ENCODE data around the gene MGAT3. TPM values are rescaled to one million over a fixed set of nuclear protein-coding genes. Genes with fewer than 3 reads are reported as not detected.

Gene MGAT3
- total RNA-seq, 1 experiment from 2014 or later = not detected

GRCh38 chr22:39528681-39529486 is 72.1 kb downstream of the MGAT3 start:
- peak; percentile 69 for DNase-seq (ENCODE audit: low read depth)

- DNase-seq (ENCODE audit: low read depth) = no peak
These were observed 72.7 kb downstream of the MGAT3 start for GRCh38 chr22:39529487-39529851.

DNA sequence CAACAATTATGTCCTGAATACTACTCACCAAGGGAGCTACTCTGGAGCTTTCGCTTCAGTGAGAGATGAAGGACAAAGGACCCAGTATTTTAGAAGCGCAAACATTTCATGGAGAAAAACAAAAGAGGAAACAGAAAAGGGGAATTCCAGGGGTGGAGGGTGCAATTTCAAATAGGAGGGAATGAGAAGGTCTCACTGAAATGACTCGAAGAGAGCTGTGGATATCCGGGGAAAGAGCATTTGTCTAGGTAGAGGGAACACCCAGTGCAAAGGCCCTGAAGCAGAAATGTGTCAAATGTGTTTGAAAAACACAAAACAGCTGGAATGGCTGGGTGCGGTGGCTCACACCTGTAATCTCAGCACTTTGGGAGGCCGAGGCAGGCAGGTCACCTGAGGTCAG is 73.3 kb downstream of the MGAT3 start:
- DNase-seq (ENCODE audit: low read depth) = no peak

GRCh38 chr22:39530692-39531331 is 74.0 kb downstream of the MGAT3 start:
- DNase-seq (ENCODE audit: low read depth) = peak; percentile 33

- DNase-seq (ENCODE audit: low read depth) = peak; percentile 98
These were observed 75.6 kb downstream of the MGAT3 start, which contains the start of gene RPS19BP1 for GRCh38 chr22:39532215-39533073. RPS19BP1 (minus strand) TSS chr22:39532748; CDS start chr22:39532738, 10 bp downstream.

DNA sequence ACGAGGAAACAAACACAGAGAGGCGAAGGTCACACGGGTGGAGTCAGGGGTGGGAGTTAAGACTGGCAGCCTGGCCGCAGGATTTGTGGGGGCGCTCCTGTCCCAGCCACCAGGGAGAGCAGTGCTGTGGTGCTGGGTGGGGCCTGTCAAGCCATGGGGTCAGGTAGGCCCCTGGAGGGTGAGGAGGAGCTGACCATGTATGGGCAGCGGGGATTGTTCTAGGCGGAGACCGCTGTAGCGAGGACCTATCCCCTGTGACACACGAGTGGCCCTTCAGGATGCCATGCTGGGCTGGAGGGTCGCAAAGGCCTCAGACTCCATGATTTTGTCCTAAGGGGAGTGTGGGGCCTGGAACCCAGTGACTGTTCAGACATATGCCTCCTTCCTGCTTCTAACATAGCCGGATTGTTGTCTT is 77.3 kb downstream of the MGAT3 start:
- DNase-seq (ENCODE audit: low read depth) = no peak

DNA sequence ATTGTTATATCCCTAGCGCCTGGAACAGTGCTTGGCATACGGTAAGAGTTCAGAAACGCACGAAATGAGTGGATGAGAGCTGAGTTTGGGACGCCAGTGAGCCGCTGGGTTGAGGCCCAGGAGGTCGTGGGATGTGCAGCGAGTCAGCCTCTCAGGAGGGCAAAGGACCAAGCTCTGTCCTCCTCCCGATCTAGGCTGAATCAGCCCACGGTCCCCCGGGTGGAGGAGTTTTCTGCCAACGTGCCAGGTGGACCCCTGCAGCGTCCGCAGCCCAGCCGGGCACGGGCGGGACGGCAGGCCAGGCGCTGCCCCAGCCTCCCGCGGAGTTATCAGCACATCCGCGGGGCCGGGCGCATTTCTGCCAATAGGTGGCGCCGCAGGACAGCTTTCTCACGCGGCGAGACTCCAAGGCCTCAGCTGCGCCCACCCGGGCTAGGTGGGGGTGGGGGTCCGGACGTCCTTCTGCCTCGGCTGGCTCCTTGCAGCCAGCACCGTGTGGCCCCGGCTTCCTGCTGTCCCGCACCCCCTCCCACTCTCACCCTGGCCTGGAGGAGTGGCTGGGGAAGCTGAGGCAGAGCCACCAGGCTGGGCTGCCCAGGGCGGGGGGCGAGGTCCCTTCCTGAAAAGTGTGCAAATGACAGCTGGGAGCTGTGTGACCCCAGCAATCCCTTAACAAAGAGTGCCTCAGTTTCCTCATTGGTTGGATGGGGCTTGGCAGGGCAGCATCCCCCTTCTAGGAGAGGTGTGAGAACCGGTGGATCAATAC is 78.0 kb downstream of the MGAT3 start:
- DNase-seq (ENCODE audit: low read depth) = peak; percentile 48

GRCh38 chr22:39535357-39535725 is 78.5 kb downstream of the MGAT3 start:
- no peak for DNase-seq (ENCODE audit: low read depth)

DNA sequence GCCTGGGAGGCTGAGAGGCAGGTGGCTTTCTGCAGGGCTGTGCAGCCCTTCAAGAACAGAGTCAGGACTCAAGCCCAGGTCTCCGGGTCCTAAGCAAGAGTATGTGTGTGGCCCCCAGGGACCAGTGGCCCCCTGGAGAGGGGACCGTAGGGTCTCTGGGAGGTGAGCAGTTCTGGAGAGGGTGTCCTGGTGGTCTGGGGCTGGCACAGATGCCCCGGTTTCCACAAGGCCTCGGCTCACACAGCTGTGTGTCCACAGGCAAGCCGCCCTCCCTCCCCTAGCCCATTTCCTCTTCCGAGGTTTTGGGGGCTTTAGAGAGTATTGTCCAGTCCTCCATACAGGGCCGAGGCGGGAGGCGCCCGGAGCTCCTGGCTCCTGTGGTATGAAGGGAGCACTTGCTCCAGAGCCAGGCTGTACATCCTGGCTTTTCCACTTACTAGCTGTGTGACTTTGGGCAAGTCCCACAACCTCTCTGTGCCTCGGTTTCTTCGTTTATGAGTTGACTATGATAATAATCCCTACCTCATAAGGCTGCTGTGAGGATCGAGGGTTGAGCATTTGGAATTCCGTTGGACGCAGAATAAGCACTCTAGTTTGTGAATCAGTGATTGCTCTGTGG is 79.1 kb downstream of the MGAT3 start:
- DNase-seq (ENCODE audit: low read depth) = no peak

DNA sequence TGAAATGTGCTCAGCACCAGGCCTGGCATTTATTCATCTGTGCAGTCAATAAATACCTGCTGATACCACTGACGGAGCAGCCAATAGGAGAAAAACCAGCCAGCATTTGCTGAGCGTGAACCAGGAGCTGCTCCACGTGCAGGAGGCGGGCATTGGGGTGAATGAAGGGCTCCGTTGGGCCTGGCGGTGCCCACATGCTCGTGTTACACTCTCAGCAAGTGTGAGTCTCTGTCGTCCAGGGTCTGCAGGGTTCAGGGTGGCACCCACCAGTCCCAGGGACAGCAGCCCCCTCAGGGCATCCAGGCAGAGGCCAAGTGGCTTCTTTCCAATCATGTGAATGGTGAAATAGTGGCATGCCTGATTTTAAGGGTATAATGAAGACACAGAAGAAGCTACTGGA is 79.9 kb downstream of the MGAT3 start:
- DNase-seq (ENCODE audit: low read depth) = no peak

DNA sequence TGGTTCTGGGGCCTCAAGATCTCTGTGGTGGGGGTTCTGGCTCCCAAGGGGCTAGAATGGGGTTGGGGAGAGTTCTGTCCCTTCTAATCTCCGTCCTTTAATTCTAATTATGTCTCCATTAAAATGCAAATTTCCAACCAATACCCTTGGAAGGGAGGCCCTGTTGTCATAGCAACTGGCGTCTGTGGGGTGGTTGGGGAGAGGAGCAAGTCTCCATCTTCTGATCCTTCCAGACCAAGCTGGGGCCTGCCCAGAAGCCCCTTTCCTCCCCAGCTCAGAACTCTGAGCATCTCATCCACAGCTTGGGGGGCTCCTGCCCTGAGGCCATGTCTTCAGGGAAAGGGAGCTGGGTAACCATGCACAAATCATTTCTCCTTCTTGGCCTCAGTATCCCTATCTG is 81.2 kb downstream of the MGAT3 start:
- no peak for DNase-seq (ENCODE audit: low read depth)

Other genes with a start within 250 kb of the MGAT3 start
- 4.5 and 7.2 TPM in 2 replicates for gene PDGFB, start 212.0 kb upstream of the MGAT3 start, total RNA-seq (2014; rRNA removed; shearing (Covaris generic))
- 627 and 755 TPM in 2 replicates for gene RPL3, start 137.4 kb upstream of the MGAT3 start, total RNA-seq (2014; rRNA removed; shearing (Covaris generic))
- gene SYNGR1, start 107.0 kb upstream of the MGAT3 start, total RNA-seq (2014; rRNA removed; shearing (Covaris generic)) = 13.6 and 14.9 TPM in 2 replicates
- 9.0 and 16.1 TPM in 2 replicates for gene TAB1, start 57.2 kb upstream of the MGAT3 start, total RNA-seq (2014; rRNA removed; shearing (Covaris generic))
- 11.9 and 17.8 TPM in 2 replicates for gene MIEF1, start 45.3 kb downstream of the MGAT3 start, total RNA-seq (2014; rRNA removed; shearing (Covaris generic))
- gene ATF4, start 63.5 kb downstream of the MGAT3 start, total RNA-seq (2014; rRNA removed; shearing (Covaris generic)) = 144 and 168 TPM in 2 replicates
- gene RPS19BP1, start 75.7 kb downstream of the MGAT3 start, total RNA-seq (2014; rRNA removed; shearing (Covaris generic)) = 60.0 and 77.0 TPM in 2 replicates
- 0.02 TPM in 2 replicates for gene CACNA1I, start 113.7 kb downstream of the MGAT3 start, total RNA-seq (2014; rRNA removed; shearing (Covaris generic))

All from M059J (cell line).